Bronchial epithelial cell (primary cell): ENCODE measurements around the gene USH1C. TPM values are rescaled to one million over a fixed set of nuclear protein-coding genes. Genes with fewer than 3 reads are reported as not detected.

Experiments used
- DNase-seq: peaks from one replicate; pipeline ENCODE4 v3.0.0-alpha.2; 2010; ENCODE audit warnings: low read depth
- FAIRE-seq: peaks from 2 replicates; lab custom pipeline; 2011; peaks lifted over from hg19 to GRCh38; lab: Jason Lieb, UNC
- H3K27me3 ChIP-seq: 2 replicates; pipeline ENCODE4 v1.5.1; 2011; ENCODE audit warnings: low read length; ENCODE audit not compliant: control insufficient read depth, insufficient read depth
- H3K36me3 ChIP-seq: 2 replicates; pipeline ENCODE4 v1.5.1; 2011; ENCODE audit warnings: low read length; ENCODE audit not compliant: control insufficient read depth, insufficient read depth
- H3K4me3 ChIP-seq: 2 replicates; pipeline ENCODE4 v1.5.1; 2011; ENCODE audit warnings: mild to moderate bottlenecking, low read depth, low read length, control low read depth
- total RNA-seq: library from RNA; depleted of rRNA; stranded (reverse); fragments of >200 nt; gene quantifications from 2 replicates; pipeline ENCODE4 v1.2.1, GENCODE V29; 2014
- TF ChIP-seq, protein P1 (sequence below): IDR thresholded peaks from 2 replicates; pipeline ENCODE4 v1.5.1; 2011; ENCODE audit warnings: mild to moderate bottlenecking, moderate library complexity, low read length, control low read depth, inconsistent platforms; ENCODE audit not compliant: insufficient read depth, severe bottlenecking

Gene USH1C
- total RNA-seq, 1 donor from 2014 or later = not detected

DNA sequence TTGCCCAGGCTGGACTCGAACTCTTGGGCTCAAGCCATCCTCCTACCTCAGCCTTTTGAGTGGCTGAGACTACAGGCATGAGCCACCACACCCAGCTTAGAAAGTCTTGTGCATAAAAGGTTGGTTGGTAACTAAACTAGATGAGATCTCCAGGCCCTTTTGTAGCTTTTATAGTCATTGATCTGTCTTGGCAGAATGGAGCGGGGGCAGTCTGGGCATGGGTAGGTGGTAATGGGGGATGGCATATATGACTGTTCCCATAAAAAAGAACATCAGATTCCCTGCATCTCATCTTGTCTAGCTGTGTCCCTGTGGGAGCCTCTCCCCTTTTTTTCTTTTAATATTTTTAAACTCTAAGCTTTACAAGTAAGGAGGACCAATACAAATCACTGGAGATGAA, 97.7 kb downstream of the USH1C start:
- no peak for FAIRE-seq
- Histone ChIP-seq H3K4me3 (no peak overlapping the region), H3K36me3 (no peaks in the 10 kb centered on the region), H3K27me3 (no peaks in the 10 kb centered on the region)
- DNase-seq = no peak
- TF ChIP-seq, protein P1, sequence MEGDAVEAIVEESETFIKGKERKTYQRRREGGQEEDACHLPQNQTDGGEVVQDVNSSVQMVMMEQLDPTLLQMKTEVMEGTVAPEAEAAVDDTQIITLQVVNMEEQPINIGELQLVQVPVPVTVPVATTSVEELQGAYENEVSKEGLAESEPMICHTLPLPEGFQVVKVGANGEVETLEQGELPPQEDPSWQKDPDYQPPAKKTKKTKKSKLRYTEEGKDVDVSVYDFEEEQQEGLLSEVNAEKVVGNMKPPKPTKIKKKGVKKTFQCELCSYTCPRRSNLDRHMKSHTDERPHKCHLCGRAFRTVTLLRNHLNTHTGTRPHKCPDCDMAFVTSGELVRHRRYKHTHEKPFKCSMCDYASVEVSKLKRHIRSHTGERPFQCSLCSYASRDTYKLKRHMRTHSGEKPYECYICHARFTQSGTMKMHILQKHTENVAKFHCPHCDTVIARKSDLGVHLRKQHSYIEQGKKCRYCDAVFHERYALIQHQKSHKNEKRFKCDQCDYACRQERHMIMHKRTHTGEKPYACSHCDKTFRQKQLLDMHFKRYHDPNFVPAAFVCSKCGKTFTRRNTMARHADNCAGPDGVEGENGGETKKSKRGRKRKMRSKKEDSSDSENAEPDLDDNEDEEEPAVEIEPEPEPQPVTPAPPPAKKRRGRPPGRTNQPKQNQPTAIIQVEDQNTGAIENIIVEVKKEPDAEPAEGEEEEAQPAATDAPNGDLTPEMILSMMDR = no peak

DNA sequence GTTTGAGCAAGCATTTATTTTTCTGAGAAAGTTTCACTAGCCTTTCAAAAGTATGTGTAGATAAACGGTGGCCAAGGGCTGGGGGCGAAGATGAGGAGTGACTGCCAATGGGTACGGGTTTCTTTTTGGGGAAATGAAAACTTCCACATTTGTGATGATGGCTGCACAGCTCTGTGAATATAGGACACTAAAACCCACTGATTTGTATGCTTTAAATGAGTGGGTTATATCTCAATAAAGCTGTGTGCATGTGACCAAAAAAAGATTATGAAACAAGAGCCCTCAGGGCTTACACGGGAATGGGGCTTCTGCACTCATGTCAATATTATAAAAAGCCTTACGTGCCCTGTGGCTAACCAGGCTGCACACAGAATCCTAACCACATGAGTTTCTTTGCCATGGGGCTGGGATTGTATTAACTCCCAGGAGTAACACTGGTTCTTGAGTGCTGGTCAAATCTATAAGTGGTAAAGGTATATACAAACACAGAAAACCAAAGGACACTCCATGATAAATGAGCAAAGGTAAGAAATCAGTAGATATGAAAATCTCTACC, 98.9 kb downstream of the USH1C start:
- TF ChIP-seq, protein P1 = no peak
- Histone ChIP-seq H3K36me3 (no peaks in the 10 kb centered on the region), H3K27me3 (no peaks in the 10 kb centered on the region), H3K4me3 (no peak overlapping the region)
- FAIRE-seq (no peak), DNase-seq (no peak)

DNA sequence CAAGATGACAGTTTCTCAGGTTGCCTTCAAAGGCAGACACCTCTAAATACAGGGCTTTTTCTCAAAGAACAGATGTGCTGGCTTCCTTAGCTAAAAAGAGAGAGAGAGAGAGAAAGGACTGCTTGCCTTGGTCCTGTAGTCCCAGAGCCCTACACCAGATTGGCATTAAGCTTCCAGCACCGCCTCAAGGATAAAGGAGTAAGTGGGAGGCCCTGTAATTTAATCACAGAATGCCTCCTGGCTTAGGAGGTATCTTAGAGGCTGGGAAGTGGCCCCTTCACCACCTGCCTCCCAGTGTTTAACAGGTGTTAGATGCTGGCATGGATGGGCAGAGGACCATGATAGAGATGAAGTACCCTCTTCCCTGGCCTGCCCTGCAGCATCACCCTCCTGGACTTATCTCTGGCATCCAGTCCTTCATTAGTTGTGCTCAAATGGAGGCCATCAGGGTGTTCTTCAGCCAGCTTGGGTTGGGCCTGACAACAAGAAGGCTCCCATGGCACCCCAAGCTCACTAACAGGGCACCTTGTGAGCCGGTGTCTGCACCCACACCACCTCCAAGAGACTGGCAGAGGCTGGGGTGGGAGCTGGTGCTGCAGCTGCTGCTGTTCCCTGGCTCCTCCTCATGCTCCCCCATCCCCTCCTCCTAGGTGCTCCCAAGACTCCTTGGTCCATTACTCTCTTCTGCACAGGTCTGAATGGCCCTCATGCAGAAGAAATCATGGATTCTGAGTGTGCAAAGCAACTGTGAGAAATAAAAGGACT, 100.1 kb downstream of the USH1C start:
- DNase-seq (no peak), FAIRE-seq (no peak)
- no peaks in the 10 kb centered on the region for H3K27me3 ChIP-seq
- no peak overlapping the region for H3K4me3 ChIP-seq
- TF ChIP-seq, protein P1 = no peak
- no peaks in the 10 kb centered on the region for H3K36me3 ChIP-seq

Other genes with a start within 250 kb of the USH1C start
- gene NCR3LG1, start 192.6 kb downstream of the USH1C start, total RNA-seq = 1.3 and 2.6 TPM in 2 replicates
- 0.77 and 0.79 TPM in 2 replicates for gene KCNJ11, start 155.8 kb downstream of the USH1C start, total RNA-seq
- gene ABCC8, start 67.6 kb downstream of the USH1C start, total RNA-seq = not detected in 2 replicates
- not detected in 2 replicates for gene OTOG, start 2.8 kb upstream of the USH1C start, total RNA-seq
- not detected in 2 replicates for gene MYOD1, start 175.2 kb upstream of the USH1C start, total RNA-seq
- not detected in 2 replicates for gene KCNC1, start 190.4 kb upstream of the USH1C start, total RNA-seq